Fibroblast of lung (primary cell): Measurements from ENCODE around the gene R3HCC1L. TPM values are rescaled to one million over a fixed set of nuclear protein-coding genes. Genes with fewer than 3 reads are reported as not detected.

Experiments
- DNase-seq, 2 donors: peaks; one replicate each; pipeline versions ENCODE4 v3.0.0 to v3.0.0-alpha.2; 2010; ENCODE audit warnings: low read depth in 2 of 2
- H2AFZ ChIP-seq: 2 replicates; pipeline ENCODE4 v1.5.1; 2012; ENCODE audit warnings: low read length, control low read depth, inconsistent platforms
- H3K27ac ChIP-seq: 2 replicates; pipeline ENCODE4 v1.5.1; 2011; ENCODE audit warnings: low read length, control low read depth; ENCODE audit not compliant: insufficient read depth
- H3K27me3 ChIP-seq: 2 replicates; pipeline ENCODE4 v1.5.1; 2011; ENCODE audit warnings: mild to moderate bottlenecking, low read length; ENCODE audit not compliant: control insufficient read depth, insufficient read depth
- H3K36me3 ChIP-seq: 2 replicates; pipeline ENCODE4 v1.5.1; 2011; ENCODE audit warnings: low read length; ENCODE audit not compliant: control insufficient read depth, insufficient read depth
- H3K4me1 ChIP-seq: 2 replicates; pipeline ENCODE4 v1.5.1; 2011; ENCODE audit warnings: low read length; ENCODE audit not compliant: control insufficient read depth, insufficient read depth; ENCODE audit errors: extremely low read depth
- H3K4me2 ChIP-seq: 2 replicates; pipeline ENCODE4 v1.5.1; 2011; ENCODE audit warnings: low read length, control low read depth; ENCODE audit not compliant: insufficient read depth; ENCODE audit errors: extremely low read depth
- H3K4me3 ChIP-seq, 4 experiments: fragments of 200-600 bp in 1 of 4; sonication (generic) in 1 of 4; replicated peaks in 1 of 4; 2 replicates each; pipeline ENCODE4 v1.5.1; 2011 to 2016; ENCODE audit warnings: low read length in 4 of 4, low read depth in 3 of 4, mild to moderate bottlenecking in 3 of 4, control low read depth in 2 of 4, inconsistent platforms in 1 of 4, mixed read lengths in 1 of 4; ENCODE audit not compliant: insufficient read depth in 1 of 4; ENCODE audit errors: control extremely low read depth in 1 of 4
- H3K79me2 ChIP-seq: 2 replicates; pipeline ENCODE4 v1.5.1; 2012; ENCODE audit warnings: mild to moderate bottlenecking, low read length, inconsistent platforms; ENCODE audit not compliant: control insufficient read depth, insufficient read depth
- H3K9ac ChIP-seq: 2 replicates; pipeline ENCODE4 v1.5.1; 2011; ENCODE audit warnings: mild to moderate bottlenecking, low read length, control low read depth; ENCODE audit not compliant: insufficient read depth
- H3K9me3 ChIP-seq: 2 replicates; pipeline ENCODE4 v1.5.1; 2012; ENCODE audit warnings: low read depth, low read length; ENCODE audit not compliant: control insufficient read depth, insufficient read depth
- H4K20me1 ChIP-seq: 2 replicates; pipeline ENCODE4 v1.5.1; 2011; ENCODE audit warnings: low read length; ENCODE audit not compliant: control insufficient read depth, insufficient read depth; ENCODE audit errors: extremely low read depth
- EZH2 ChIP-seq: IDR thresholded peaks from 2 replicates; pipeline ENCODE4 v1.5.1; 2012; ENCODE audit warnings: low read length, control low read depth, mild to moderate bottlenecking; ENCODE audit errors: missing control alignments
- polyA plus RNA-seq, 2 donors: library from polyadenylated mRNA; depleted of rRNA in 1 of 2; stranded (reverse) in 1 of 2; unstranded in 1 of 2; fragments of >200 nt; gene quantifications; 2 replicates each; pipeline ENCODE4 v1.2.1, GENCODE V29; 2011 to 2012; ENCODE audit warnings: missing spikeins in 1 of 2
- total RNA-seq: library from RNA; depleted of rRNA; stranded (reverse); fragments of >200 nt; gene quantifications from 2 replicates; pipeline ENCODE4 v1.2.1, GENCODE V29; 2014
- TF ChIP-seq, protein P1 (sequence below), 2 donors: IDR thresholded peaks in 1 of 2; conservative IDR thresholded peaks in 1 of 2; 1 replicate in 1 of 2; 2 replicates in 1 of 2; pipeline ENCODE4 v1.5.1; 2011 to 2012; ENCODE audit warnings: low read length in 2 of 2, control low read depth in 1 of 2, inconsistent platforms in 1 of 2, low read depth in 1 of 2, mild to moderate bottlenecking in 1 of 2

The R3HCC1L gene
- total and polyA plus RNA-seq, 2 donors (not counting 1 experiment from before 2014, with no cell fraction given), result 11.1 to 19.5 TPM

DNA sequence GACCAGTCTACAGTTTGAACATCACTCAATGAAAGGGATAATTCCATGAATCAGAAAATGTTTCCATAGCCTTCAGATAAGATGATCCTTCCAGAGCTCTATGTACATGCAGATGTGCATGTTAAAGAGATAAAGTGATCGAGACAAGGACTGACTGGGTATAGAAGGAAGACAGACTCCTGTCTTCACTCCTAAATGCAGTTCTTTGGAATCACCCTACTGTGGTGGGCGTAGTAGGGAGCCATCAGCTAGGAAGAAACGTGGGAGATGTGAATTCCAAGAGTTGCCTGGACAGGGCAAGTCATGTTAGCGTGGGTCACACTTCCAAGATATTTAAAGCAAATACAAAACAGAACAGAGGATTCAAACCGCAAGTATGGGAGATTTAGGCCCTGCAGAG, 109.7 kb downstream of the R3HCC1L start:
- Histone ChIP-seq H3K4me1 (peaks cover 6% of the 10 kb centered on the region), H3K36me3 (peaks cover 10% of the 10 kb centered on the region), H3K9ac (no peak overlapping the region), H3K4me3 (no peak overlapping the region), H3K4me2 (no peak overlapping the region), H3K27me3 (no peaks in the 10 kb centered on the region), H4K20me1 (no peaks in the 10 kb centered on the region), H3K9me3 (no peaks in the 10 kb centered on the region), H3K79me2 (no peaks in the 10 kb centered on the region), H3K27ac (no peak overlapping the region), H2AFZ (no peak overlapping the region)
- no peak for TF ChIP-seq EZH2
- TF ChIP-seq, protein P1, sequence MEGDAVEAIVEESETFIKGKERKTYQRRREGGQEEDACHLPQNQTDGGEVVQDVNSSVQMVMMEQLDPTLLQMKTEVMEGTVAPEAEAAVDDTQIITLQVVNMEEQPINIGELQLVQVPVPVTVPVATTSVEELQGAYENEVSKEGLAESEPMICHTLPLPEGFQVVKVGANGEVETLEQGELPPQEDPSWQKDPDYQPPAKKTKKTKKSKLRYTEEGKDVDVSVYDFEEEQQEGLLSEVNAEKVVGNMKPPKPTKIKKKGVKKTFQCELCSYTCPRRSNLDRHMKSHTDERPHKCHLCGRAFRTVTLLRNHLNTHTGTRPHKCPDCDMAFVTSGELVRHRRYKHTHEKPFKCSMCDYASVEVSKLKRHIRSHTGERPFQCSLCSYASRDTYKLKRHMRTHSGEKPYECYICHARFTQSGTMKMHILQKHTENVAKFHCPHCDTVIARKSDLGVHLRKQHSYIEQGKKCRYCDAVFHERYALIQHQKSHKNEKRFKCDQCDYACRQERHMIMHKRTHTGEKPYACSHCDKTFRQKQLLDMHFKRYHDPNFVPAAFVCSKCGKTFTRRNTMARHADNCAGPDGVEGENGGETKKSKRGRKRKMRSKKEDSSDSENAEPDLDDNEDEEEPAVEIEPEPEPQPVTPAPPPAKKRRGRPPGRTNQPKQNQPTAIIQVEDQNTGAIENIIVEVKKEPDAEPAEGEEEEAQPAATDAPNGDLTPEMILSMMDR (conservative IDR thresholded peaks at IDR 0.05 in 1 of 2, IDR thresholded peaks at IDR 0.05 in 1 of 2; ENCODE audit: low read depth in 1 of 2, low read length in 2 of 2), result no peak
- no peak for DNase-seq

DNA sequence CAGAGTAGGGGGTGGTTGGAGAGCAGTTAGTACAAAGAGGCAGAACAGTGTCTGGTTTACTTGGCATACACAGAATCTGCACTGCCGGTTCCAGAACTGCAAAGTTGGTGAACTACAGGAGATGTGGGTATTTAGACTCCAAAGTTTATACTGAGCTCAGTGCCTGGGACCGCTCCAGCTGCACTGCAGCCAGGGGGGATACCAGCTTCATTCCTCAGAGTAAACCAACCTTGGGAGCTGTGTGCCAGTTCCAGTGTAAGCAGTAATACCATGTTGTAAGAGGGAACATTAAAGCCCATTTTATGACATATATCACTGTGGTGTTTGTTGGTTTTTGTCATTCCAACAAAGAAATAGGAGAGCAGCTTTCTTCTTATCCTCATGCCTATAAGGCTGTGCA, 110.1 kb downstream of the R3HCC1L start:
- H2AFZ ChIP-seq, result no peak overlapping the region
- TF ChIP-seq, protein P1 (conservative IDR thresholded peaks at IDR 0.05 in 1 of 2, IDR thresholded peaks at IDR 0.05 in 1 of 2; ENCODE audit: low read depth in 1 of 2, low read length in 2 of 2), result no peak
- no peak for TF ChIP-seq EZH2

DNA sequence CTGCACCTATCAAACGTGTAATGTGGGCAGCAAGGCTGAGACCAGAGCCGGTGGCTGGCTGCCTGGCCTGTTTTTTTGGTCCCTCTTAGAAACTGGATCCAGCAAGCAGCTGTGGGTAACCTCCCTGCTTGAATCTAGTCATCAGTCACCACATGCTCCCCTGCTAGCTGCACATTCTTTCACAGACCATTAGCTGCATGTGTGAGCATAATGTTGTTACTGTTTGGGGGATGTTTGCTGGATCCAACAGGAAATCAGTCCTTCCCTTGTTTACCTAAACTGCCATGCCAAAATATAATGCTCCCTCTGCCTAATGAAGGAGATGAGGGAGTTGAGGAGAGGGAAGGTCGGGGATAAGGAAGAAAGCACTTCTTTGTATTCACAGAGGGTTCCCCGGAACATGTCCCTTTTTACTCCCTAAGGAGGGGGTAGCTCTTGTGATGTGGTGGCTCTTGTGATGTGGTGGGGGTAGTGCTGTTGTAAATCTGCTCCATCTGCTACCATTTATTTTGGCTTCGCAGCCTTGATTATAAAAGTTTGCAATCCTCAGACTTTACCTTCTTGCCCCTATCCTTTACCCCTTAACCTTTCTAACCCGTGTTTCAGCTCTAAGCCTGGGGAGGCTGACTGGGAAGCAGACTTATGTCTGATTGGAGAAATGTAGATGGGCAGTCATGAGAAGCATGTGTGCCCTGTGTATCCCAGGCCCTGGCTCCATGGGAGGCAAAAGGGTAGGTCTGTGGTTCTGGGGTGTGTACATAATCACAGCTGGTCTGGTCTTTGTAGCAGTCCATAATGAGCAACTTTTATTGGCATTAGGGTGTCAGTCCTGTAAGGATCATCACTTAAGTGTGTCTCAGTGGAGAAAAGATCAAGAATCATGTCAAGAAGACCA, 112.7 kb downstream of the R3HCC1L start:
- H3K4me1 ChIP-seq, result peaks cover 6% of the 10 kb centered on the region
- peak overlapping the region; percentile 39 for H3K27ac ChIP-seq
- no peak overlapping the region for H3K9ac ChIP-seq
- no peaks in the 10 kb centered on the region for H3K9me3 ChIP-seq
- no peak for TF ChIP-seq EZH2
- TF ChIP-seq, protein P1 (conservative IDR thresholded peaks at IDR 0.05 in 1 of 2, IDR thresholded peaks at IDR 0.05 in 1 of 2; ENCODE audit: low read depth in 1 of 2, low read length in 2 of 2), result no peak
- peak overlapping the region; percentile 58 for H3K4me2 ChIP-seq
- no peaks in the 10 kb centered on the region for H4K20me1 ChIP-seq
- H3K36me3 ChIP-seq, result peaks cover 12% of the 10 kb centered on the region
- H3K27me3 ChIP-seq, result no peaks in the 10 kb centered on the region
- no peak overlapping the region for H2AFZ ChIP-seq
- H3K79me2 ChIP-seq, result no peaks in the 10 kb centered on the region
- peak; percentile 56 to 87 for DNase-seq
- H3K4me3 ChIP-seq, result no peak overlapping the region

More for the DNA sequence above, 110.1 kb downstream of the R3HCC1L start:
- H4K20me1 ChIP-seq, result no peaks in the 10 kb centered on the region
- peaks cover 10% of the 10 kb centered on the region for H3K36me3 ChIP-seq
- no peak overlapping the region for H3K4me2 ChIP-seq
- no peaks in the 10 kb centered on the region for H3K79me2 ChIP-seq
- no peak overlapping the region for H3K4me3 ChIP-seq
- H3K9me3 ChIP-seq, result no peaks in the 10 kb centered on the region
- H3K4me1 ChIP-seq, result peaks cover 6% of the 10 kb centered on the region
- DNase-seq, result no peak
- no peak overlapping the region for H3K27ac ChIP-seq
- no peak overlapping the region for H3K9ac ChIP-seq
- H3K27me3 ChIP-seq, result no peaks in the 10 kb centered on the region
